Measurements from ENCODE around the gene MYLK3. TPM values are rescaled to one million over a fixed set of nuclear protein-coding genes. Genes with fewer than 3 reads are reported as not detected.
A peak's percentile ranks its signal among the peaks of the same experiment; 100 is the strongest.

MYLK3 gene
- total and polyA plus RNA-seq, 2 of the 4 experiments (the other 2 are of a cell fraction), result under 0.01 to 0.03 TPM

- Histone ChIP-seq H3K14ac (replicated peaks; ENCODE audit: low read depth, low read length) (no peak overlapping the region), H2AK9ac (replicated peaks; ENCODE audit: low read depth, low read length, poor library complexity) (no peak overlapping the region), H2BK20ac (ENCODE audit: low read depth, low read length) (no peak overlapping the region), H3K56ac (ENCODE audit: extremely low read depth, insufficient read depth, low read length) (no peak overlapping the region), H2BK120ac (ENCODE audit: low read depth, low read length) (no peak overlapping the region), H3K4me3 (ENCODE audit: insufficient read depth, low read depth, low read length) (no peak overlapping the region), H3K27me3 (ENCODE audit: control insufficient read depth, insufficient read depth, low read length) (peaks cover 5% of the 10 kb centered on the region; the same call in 1 of the 2 replicates), H3K4me1 (ENCODE audit: control insufficient read depth, insufficient read depth, low read length) (peaks cover 14% of the 10 kb centered on the region; the same call in 1 of the 2 replicates), H2BK15ac (ENCODE audit: low read depth, low read length) (no peak overlapping the region), H3K27ac (ENCODE audit: insufficient read depth, low read length) (no peak overlapping the region), H2AFZ (replicated peaks; ENCODE audit: low read length, poor library complexity) (peak overlapping the region; percentile 36), H4K5ac (ENCODE audit: low read depth, low read length) (no peak overlapping the region), H3K9me3 (ENCODE audit: control insufficient read depth, insufficient read depth, low read length) (no peaks in the 10 kb centered on the region), H3K36me3 (ENCODE audit: control insufficient read depth, insufficient read depth, low read length) (no peaks in the 10 kb centered on the region), H3K4ac (ENCODE audit: low read depth, low read length) (no peak overlapping the region), H3K9ac (ENCODE audit: low read depth, low read length) (no peak overlapping the region), H3K23ac (ENCODE audit: low read depth, low read length) (no peak overlapping the region), H3K4me2 (ENCODE audit: low read depth, low read length) (no peak overlapping the region), H4K91ac (ENCODE audit: insufficient read depth, low read depth, low read length) (no peak overlapping the region), H3K9me1 (ENCODE audit: insufficient read depth, low read length) (peaks cover 3% of the 10 kb centered on the region; the same call in 1 of the 2 replicates), H2AK5ac (ENCODE audit: low read depth, low read length) (no peak overlapping the region; the same call in 1 of the 2 replicates), H4K20me1 (ENCODE audit: insufficient read depth, low read length) (no peaks in the 10 kb centered on the region), H4K8ac (ENCODE audit: low read depth in 2 of 2, low read length in 2 of 2) (no peak overlapping the region), H3K18ac (ENCODE audit: low read depth, low read length) (no peak overlapping the region), H2BK5ac (ENCODE audit: low read depth, low read length, poor library complexity, severe bottlenecking) (no peak overlapping the region), H3K79me1 (ENCODE audit: low read depth in 1 of 2, low read length in 2 of 2) (no peaks in the 10 kb centered on the region)
- 80% methylated on average over 1 of the region's 11 CpGs; no CpG with 5 or more reads in 1 of the 2 experiments for WGBS, 2 experiments (ENCODE audit: extremely low coverage in 2 of 2, insufficient read length in 1 of 2)
- TF ChIP-seq MXI1 (IDR thresholded peaks at IDR 0.05; ENCODE audit: borderline replicate concordance, low read depth, low read length) (no peak), USF2 (IDR thresholded peaks at IDR 0.05; ENCODE audit: low read depth, low read length) (no peak), FOS (IDR thresholded peaks at IDR 0.05; ENCODE audit: low read depth, low read length) (no peak), CEBPB (IDR thresholded peaks at IDR 0.05; ENCODE audit: low read depth, low read length) (no peak), MAZ (IDR thresholded peaks at IDR 0.05; ENCODE audit: borderline replicate concordance, low read depth, low read length) (no peak), SMC3 (IDR thresholded peaks at IDR 0.05; ENCODE audit: low read depth, low read length) (no peak), RCOR1 (IDR thresholded peaks at IDR 0.05; ENCODE audit: insufficient replicate concordance, low read length) (no peak), NFE2L2 (IDR thresholded peaks at IDR 0.05; ENCODE audit: low read depth, low read length) (no peak), ELK1 (IDR thresholded peaks at IDR 0.05; ENCODE audit: borderline replicate concordance, low read depth, low read length) (no peak), RAD21 (IDR thresholded peaks at IDR 0.05; ENCODE audit: low read length) (no peak), BHLHE40 (IDR thresholded peaks at IDR 0.05; ENCODE audit: low read depth, low read length) (no peak), CTCF (conservative IDR thresholded peaks at IDR 0.05; ENCODE audit: low read depth, low read length) (no peak), RFX5 (IDR thresholded peaks at IDR 0.05; ENCODE audit: low read depth, low read length) (no peak), CHD1 (IDR thresholded peaks at IDR 0.05; ENCODE audit: low read depth, low read length) (no peak), MAFK (IDR thresholded peaks at IDR 0.05; ENCODE audit: low read depth, low read length) (no peak), POLR2A (IDR thresholded peaks at IDR 0.05; ENCODE audit: low read depth, low read length) (no peak)
- ATAC-seq (ENCODE audit: low read depth), result no peak
- intact Hi-C loops (cut with micrococcal nuclease), result no loop called here
- in situ Hi-C loops (cut with MboI; ENCODE audit: low sequenced_read_pairs), result no loop called here
- POLR2A ChIA-PET (ENCODE audit: unreplicated experiment), result no interaction called here
- dilution Hi-C loops (cut with HindIII; ENCODE audit: low sequenced_read_pairs, unreplicated experiment), result no loop called here
- no peak for DNase-seq
- no TSS peak for BruUV-seq (replicated peaks)
- CTCF ChIA-PET, result no interaction called here
These were observed 8.6 kb upstream of the MYLK3 start for GRCh38 chr16:46756772-46757171.
